Right ventricle myocardium inferior (tissue), 1 donor: Measurements from ENCODE around the gene TRIM52. TPM values are rescaled to one million over a fixed set of nuclear protein-coding genes. Genes with fewer than 3 reads are reported as not detected.
"Not testable (repeated sequence)": the region's sequence is repeated elsewhere in the genome, so short reads cannot be mapped to it uniquely, and the experiment has no call there.

ENCODE experiments used
- ATAC-seq: fragments of 200-7000 bp; cut with Tn5 transposase; one replicate; pipeline ENCODE4 v1.9.1; 2020; ENCODE audit warnings: mild to moderate bottlenecking, moderate library complexity
- DNase-seq: peaks from one replicate; pipeline ENCODE4 v3.0.0; 2021; ENCODE audit errors: missing footprints
- intact Hi-C: fragments of 100-400 bp; cut with DNase I; formaldehyde crosslinking; loops from one replicate; pipeline ENCODE4 v1.11.0; 2022
- long read RNA-seq: library from polyadenylated mRNA; unstranded; transcript quantifications from one replicate; pipeline ENCODE4 v2.0.0, GENCODE V29; 2021
- total RNA-seq: library from RNA; stranded (reverse); fragmentation: NEBNext Ultra II Directional; extraction: Animal tissue kit (Norgen Biotek cat#: 25700); gene quantifications from one replicate; pipeline ENCODE4 v1.2.1, GENCODE V29; 2021
- donor health status: DM: no; HTN: yes; CAD: no; lungs with severe emphysema.

The TRIM52 gene
- total RNA-seq = 9.2 TPM
- long read RNA-seq, partial matches to known transcripts = 0 of 2 reads
- long read RNA-seq, other reads (novel, unspliced or antisense) = 0 of 2 reads

DNA sequence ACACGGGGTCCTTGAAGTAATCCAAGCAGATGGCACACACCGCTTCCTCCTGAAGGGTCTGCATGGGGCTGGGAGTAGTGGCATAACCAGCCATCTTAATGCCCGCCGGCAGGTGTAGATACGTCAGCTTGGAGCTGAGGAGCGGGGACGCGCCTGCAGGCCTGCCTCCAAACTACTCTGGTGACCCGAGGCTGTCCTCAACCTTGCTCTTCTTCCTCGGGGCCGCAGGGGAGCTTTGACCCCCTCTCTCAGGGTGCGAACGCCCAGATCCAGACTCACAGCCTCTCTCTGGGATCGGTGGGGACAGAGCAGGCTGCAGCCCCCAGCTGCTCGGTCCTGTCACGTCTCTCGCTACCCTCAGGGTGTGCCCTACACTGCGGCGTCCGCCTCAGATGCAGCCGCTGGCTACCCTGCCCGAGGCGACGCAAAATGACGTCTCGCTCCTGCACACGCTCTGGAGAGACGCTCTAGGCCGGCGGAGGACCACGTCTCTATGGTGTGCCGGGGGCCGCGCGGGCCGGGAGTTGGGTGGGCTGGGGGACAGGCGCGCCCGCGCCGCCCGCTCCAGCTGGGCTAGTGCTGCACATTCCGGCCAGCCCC lies at the start of gene TRIM52:
Gene TRIM52 (minus strand): TSS at position 424 of the 600 bp plus-strand sequence. CDS start 330 bp downstream, at position 94.
- intact Hi-C loops = loop anchor here (1.0 to 2.0 kb wide), 3 partner anchors 15 to 72 kb away; partner anchors contain the start of gene TRIM41
- ATAC-seq (peak; percentile 94), DNase-seq (peak; percentile 97)

DNA sequence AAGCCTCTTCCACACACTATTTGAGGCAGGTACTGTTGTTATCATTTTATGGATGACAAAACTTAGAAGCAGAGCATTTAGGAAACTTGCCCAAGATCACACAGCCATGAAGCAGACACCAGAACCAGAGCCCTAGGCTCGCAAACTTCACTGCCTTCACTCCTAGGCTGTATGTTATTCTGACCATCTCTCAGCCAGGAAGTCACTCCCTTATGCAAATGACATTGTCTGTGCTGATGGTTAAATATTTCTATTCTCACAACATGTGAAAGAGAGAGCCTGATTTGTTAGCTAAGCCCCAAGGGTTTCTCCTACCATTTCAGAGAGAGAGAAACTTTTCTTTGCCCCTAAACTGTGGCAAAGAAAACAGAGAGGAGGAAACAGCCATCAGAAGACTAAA lies 26.4 kb upstream of the TRIM52 start:
- ATAC-seq, DNase-seq, intact Hi-C loops: not testable (repeated sequence)

DNA sequence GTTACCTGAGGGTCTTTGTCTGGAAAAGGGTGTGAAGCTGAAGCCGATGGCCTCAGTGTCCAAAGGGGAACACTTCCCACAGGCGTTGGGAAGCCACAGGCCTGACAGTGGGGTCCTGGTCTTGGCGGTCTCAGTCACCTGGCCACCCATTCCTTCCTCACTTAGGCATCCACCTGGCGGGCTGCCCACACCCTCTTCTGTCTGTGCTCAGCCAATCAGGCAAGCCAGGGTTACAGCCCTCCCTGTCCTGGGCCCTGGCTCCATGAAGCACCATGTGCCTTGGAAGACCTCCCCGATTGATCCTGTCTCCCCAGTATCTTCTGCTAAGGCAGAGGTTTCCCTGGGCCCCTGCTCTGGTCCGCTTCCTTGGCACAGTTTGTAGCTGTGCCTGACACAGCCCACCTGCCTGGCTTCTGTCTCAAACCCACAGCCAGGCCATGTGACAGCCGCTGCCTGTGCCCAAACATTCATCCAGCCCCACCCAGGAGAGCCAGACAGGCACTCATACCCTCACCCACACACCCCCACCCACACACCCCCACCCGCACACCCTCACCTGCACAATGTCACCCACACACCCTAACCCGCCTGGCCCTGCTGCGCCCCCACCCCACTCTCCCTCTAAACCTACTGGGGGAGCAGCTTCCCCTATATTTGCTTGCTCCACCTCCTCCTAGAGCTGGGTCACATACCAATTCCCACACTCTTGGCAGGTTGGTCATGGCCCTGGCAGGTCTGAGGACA lies 25.2 kb upstream of the TRIM52 start:
- ATAC-seq, DNase-seq, intact Hi-C loops: not testable (repeated sequence)

DNA sequence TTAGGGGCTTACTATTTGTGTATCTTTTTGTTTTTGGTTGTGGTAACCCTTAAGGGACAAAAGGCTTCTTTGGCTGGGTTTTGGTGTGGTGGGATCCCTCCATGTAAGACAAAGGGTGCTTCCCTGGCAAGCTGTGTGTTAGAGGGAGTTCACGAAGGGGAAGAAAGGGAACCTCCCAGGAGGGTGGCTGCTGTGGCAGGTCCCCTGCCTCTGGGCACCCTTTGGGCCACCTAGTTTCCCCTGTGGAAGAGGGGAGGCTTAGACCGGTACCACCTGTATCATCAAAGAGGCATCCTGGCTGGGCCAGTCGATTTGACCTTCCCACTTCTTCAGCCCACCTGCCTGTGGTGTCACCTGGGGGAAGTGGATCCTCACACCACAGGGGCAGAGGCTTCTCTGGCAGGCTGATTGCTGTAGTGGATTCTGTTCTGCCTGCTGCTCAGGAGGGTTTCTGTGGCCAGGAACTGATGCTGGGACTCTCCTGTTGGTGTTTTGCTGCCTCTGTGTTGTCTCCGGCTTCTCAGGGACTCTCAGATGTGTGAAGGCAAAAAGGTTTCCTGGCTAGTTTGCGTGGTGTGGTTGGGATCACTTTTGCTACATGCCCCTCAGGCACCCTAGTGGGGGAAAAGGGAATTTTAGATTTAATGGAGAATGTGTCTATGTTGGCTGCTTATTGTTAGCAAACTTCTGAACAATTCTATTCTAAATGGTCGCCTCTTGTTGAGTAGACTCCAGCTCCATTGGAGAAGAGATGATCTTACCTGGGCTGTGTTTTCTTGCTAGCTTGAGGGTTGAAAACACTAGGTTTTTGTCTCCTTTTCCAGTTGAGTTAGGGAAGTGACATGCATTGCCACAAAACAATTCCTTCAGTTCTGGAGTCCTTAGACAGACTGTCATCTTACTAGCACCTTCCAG lies 23.2 kb upstream of the TRIM52 start:
- DNase-seq, intact Hi-C loops, ATAC-seq: not testable (repeated sequence)

DNA sequence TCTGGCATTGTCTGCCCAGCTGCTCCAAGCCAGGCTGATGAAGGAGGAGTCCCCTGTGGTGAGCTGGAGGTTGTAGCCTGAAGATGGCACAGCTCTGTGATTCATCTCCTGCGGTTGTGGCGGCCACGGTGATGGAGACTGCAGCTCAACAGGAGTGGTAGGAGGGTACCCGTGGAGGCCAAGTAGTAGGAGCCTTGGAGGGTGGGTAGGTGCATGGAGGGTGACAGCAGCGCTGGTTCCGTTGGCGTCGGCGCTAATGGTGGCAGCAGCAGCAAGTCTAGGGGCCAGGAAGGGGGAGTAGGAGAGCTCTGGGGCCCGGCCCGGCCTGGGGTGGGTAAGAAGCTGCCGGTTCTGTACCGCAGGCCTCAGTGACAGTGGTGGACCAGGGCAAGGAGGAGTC lies 22.4 kb upstream of the TRIM52 start:
- intact Hi-C loops = no loop called here
- ATAC-seq (no peak), DNase-seq (peak; percentile 41)

DNA sequence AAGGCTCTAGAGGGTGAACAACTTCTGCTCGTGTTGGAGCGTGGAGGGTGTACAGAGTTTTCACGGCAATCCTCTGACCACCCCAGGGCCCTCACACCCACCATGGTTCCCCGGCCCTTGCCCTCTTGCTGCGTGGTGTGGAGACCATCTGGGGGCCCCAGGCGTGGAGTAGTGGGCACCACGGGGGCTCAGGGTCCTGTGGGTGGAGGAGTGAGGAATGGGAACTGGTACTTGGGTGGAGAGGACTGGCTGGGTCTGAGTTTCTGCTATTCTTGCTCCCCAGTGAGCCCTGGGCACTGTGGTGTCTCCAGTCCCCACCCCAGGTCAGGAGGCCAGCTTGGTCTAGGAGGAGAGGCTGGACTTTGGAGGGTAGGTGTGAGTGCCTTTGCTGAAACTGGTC lies 21.9 kb upstream of the TRIM52 start:
- no peak for ATAC-seq
- DNase-seq = peak; percentile 64
- intact Hi-C loops = no loop called here

DNA sequence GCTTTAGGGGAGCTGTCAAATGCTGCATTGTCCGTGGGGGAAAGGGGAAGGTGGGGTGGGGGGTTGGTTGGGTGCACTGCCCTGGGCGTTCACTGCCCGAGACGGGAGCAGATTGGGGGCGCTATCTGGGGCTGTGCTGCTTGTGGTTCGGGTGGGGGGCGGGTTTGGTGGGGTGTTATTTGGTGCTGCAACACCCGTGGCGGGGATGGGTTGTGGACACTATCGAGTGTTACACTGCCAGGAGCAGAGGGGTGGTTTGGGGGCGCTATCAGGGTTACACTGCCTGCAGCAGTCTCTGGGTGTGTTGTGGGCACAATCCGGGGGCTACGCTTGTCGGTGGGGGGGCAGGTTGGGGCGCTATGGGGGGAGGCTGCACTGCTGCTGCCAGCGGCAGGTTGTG lies 21.5 kb upstream of the TRIM52 start:
- intact Hi-C loops, ATAC-seq: not testable (repeated sequence)
- DNase-seq = peak; percentile 61

DNA sequence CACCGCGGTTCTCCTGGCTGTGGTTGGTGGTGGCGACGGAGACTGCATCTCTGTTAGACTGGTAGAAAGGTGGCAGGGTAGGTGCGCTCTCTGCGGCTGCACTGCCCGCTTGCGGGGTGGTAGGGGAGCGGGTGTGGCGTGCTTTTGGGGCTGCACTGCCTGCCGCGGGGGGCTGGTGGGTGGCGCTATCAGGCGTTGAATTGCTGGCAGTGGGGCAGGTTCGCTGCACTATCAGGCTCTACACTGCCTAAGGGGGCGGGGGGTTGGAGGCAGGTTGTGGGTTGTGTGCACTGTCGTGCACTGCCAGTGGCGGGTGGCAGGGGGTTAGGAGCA lies 21.0 kb upstream of the TRIM52 start:
- no peak for ATAC-seq
- DNase-seq = peak; percentile 50
- intact Hi-C loops = no loop called here

DNA sequence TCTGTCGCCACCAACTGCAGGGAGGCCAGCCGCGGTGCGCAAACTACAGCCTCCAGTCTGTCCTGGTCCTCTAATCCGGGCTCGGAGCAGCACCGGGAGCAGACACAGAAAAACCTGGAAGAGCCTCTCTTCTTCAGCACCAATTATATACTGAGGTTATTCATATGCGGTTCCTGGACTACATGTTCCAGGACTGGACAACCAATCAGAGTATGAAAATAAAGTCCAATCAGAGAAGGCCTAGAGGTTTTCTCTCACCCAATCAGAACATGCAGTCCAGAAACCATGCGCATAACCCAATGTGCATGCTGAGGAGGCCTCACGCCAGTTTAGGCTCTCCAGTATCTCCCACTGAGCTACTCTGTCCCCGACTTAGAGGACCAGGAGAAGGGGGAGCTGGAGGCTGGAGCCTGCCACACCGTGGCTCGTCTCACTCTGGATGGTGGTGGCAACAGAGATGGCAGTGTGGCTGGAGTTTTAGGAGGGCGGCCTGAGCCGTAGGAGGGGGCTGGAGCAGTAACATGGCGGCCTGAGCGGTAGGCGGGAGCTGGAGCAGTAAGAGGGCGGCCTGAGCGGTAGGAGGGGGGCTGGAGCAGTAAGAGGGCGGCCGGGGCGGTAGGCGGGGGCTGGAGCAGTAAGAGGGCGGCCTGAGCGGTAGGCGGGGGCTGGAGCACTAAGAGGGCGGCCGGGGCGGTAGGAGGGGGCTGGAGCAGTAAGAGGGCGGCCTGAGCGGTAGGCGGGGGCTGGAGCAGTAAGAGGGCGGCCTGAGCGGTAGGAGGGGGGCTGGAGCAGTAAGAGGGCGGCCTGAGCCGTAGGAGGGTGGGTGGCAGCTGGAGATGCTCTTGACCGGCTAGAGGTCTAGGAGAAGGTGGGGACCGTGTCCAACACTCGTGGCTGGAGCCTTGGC lies 20.4 kb upstream of the TRIM52 start:
- no peak for ATAC-seq
- DNase-seq = peak; percentile 27
- intact Hi-C loops = no loop called here

DNA sequence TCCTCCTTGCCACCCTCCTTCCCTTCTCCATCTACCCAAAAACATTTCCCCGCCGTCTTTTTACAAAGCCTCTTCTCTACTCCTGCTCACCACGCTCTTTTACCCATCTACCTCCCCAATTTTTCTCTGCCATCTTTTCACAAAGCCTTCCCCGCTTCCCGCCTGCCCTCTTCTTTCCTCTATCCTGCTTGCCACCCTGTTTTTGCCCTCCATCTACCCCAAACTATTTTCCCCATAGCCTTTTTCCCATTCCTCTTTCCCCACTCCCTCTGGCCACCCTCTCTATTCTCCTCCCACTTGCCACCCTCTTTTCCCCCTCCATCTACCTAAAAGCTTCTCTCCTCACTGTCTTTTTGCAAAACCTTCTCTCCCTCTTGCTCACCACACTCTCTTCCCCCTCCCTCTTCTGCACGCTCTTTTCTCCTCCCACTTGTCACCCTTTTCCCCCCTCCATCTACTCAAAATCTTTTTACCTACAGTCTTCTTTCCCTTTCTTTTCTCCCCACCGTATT lies 19.4 kb upstream of the TRIM52 start:
- intact Hi-C loops = no loop called here
- DNase-seq (no peak), ATAC-seq (no peak)

DNA sequence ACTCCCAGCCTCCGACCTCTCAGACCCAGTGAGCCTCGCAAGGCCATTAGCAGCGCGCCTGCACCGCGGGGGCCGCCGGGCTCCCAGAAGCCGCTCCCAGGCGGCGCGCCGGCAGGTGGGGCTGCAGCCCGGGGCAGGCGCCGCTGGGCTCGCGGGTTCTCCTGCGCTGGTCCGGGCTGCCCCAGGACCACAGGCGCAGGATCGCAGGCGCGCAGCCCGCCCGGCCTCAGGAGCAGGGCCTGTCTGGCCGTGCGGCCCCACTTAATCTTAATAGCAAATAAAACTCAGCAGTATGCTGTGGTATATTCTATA lies 12.4 kb upstream of the TRIM52 start:
- DNase-seq = not testable (repeated sequence)
- ATAC-seq = peak; percentile 42

DNA sequence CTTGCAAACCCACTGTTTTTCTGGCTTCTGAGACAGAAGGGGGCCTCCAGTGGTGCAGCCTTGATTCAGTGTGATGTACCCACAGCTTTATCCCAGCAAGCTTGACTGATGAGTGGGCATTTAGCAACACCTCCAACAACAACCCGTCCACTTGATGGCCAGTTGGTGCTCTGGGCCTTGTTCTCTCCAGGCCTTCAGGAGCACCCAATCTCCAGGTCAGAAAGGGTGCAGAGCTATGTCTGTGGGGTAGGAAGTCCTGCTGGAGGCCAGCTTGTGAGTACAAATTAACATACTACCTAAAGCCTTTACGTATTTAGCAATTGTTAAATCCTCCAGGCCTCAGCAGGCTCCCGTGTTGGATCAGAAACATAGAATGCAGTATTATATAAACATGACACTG lies 10.1 kb upstream of the TRIM52 start:
- DNase-seq (no peak), ATAC-seq (no peak)
- intact Hi-C loops = no loop called here

More for the DNA sequence above, 12.4 kb upstream of the TRIM52 start:
- intact Hi-C loops = not testable (repeated sequence)

DNA sequence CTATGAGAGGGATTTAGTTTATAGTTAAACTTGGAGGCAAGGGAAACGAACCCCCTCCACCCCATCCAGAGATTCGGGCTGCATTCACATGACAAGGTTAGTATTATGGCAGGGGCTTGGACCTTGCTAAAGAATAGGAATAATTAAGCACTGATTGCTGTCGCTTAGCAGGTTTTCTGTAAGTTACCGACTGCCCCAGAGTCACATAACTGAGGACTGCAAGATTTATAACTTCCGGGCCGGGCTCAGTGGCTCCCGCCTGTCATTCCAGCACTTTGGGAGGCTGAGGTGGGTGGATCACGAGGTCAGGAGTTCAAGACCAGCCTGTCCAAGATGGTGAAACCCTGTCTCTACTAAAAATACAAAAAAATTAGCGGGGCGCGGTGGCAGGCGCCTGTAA lies 7.0 kb upstream of the TRIM52 start:
- DNase-seq, intact Hi-C loops, ATAC-seq: not testable (repeated sequence)

DNA sequence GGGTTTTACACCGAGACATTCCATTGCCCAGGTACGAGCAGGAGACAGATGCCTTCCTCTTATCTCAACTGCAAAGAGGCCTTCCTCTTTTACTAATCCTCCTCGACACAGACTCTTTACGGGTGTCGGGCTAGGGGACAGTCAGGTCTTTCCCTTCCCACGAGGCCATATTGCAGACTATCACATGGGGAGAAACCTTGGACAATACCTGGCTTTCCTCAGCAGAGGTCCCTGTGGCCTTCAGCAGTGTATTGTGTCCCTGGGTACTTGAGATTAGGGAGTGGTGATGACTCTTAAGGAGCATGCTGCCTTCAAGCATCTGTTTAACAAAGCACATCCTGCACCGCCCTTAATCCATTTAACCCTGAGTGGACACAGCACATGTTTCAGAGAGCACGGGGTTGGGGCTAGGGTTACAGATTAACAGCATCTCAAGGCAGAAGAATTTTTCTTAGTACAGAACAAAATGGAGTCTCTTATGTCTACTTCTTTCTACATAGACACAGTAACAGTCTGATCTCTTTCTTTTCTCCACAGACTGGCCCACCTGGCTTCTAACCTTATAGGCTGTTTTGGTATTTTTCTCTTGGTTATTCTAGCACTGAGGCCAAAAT lies 6.5 kb upstream of the TRIM52 start:
- intact Hi-C loops, DNase-seq, ATAC-seq: not testable (repeated sequence)

DNA sequence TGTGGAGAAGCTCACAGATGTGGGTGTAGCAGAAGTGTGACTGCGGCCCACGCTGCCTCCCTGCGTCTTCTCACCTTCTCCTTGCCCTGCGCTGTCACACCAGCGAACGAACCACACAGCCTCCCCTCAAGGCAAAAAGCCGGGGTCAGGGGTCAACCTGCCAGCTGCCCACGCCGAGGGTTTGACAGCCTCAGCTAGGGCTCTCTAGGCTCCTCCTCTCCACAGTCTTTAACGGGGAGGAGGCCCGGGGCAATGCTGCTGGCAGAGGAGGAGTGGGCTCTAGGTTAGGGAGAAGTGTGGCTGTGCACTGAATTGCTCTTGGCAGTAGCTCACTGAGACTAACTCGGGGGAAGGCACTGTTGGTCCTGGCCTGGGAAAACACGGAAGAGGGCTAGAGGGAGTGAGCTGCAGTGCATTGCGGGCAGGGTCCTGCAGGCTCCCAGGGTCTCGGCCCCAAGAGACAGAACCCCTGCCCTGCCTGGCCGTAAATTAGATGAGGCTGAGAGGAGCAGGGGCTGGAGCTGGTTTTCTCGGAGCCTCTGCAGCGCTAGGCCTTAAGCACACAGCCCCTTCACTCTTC lies 4.2 kb upstream of the TRIM52 start:
- intact Hi-C loops = no loop called here
- DNase-seq = peak; percentile 11
- no peak for ATAC-seq

DNA sequence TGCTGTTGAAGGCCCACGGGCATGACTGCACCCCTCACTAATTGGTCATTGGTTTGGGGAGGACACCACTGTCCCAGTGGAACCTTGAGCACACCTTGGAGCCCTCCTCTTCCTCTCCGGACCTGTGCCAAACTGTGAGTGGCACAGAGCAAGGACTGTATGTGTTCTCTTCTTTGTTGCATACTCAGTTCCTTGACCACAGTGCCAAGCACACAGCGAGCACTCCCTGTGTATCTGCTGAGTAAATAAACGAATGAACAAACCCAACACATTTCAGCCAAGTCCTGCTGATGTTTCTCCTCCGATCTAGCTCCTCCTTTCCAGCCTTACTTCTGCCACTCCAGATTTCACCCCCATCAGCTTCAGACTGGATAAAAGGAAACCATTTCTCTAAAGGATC lies 2.7 kb upstream of the TRIM52 start:
- ATAC-seq (no peak), DNase-seq (no peak)
- intact Hi-C loops = no loop called here

DNA sequence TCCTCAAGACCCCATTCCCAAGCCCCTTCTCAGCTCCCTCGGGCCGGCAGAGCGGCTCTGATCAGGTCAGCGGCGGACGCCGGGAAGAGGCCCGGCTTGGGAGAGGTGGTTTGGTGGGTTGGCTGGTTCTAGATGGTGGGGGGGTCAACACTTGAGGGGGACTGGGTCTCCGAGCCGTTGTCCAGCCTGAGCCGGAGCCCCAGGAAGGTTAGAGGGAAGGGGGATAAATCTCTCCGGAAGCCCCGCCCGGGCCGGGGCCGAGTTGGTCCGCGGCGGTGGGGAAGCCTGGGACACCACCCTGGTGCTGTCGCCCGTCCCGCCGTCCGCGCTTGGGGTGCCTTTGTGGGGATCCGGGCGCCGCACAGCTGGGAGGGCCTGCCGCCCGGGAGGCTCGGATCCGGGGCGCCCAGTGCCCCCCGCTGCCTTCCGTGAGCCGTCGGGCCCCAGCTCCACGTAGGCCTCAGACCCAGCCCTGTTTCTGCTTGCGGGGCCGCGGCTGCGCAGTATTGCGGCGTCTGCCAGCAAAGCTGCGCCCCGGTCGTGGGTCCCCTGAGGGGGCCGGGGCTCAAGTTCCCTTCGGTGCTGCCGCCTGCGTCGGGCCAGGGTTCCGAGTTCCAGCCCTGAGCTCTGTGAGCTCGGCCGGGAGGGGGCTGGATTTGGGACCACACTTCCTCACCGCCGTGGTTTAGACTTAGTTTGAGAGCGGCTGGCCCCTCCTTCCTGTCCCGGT lies 542 bp upstream of the TRIM52 start:
- intact Hi-C loops = loop anchor here (1.0 to 2.0 kb wide), 3 partner anchors 15 to 73 kb away; partner anchors contain the start of gene TRIM41
- ATAC-seq (peak; percentile 76), DNase-seq (peak; percentile 88)
